HL-60 (cell line): Measurements from ENCODE around the gene MLC1.

ENCODE experiments used
- DNase-seq, 2 experiments: peaks; one replicate each; pipeline ENCODE4 v3.0.0-alpha.2; 2010 to 2020; ENCODE audit warnings: low read depth in 1 of 2, low spot score in 1 of 2
- H3K27ac ChIP-seq: fragments of 250-450 bp; sonication (Bioruptor Pico); replicated peaks from 2 replicates; pipeline ENCODE4 v1.5.1; 2020; ENCODE audit warnings: mild to moderate bottlenecking, moderate library complexity
- H3K27me3 ChIP-seq: fragments of 250-450 bp; sonication (Bioruptor Pico); 2 replicates; pipeline ENCODE4 v1.5.1; 2021; ENCODE audit warnings: mild to moderate bottlenecking, moderate library complexity; ENCODE audit not compliant: insufficient read depth, poor library complexity, severe bottlenecking
- H3K4me3 ChIP-seq: replicated peaks from 2 replicates; pipeline ENCODE4 v1.5.1; 2011; ENCODE audit warnings: mild to moderate bottlenecking, control low read depth, low read length; ENCODE audit not compliant: insufficient read depth
- GABPA ChIP-seq: IDR thresholded peaks from 2 replicates; pipeline ENCODE4 v1.6.1; 2012; ENCODE audit warnings: low read depth
- POLR2AphosphoS5 ChIP-seq: IDR thresholded peaks from 2 replicates; pipeline ENCODE4 v1.6.1; 2012; ENCODE audit warnings: low read depth
- SPI1 ChIP-seq: IDR thresholded peaks from 2 replicates; pipeline ENCODE4 v1.6.1; 2012; ENCODE audit warnings: low read depth, mild to moderate bottlenecking, borderline replicate concordance
- TF ChIP-seq, protein P1 (sequence below): IDR thresholded peaks from 2 replicates; pipeline ENCODE4 v1.6.1; 2012; ENCODE audit warnings: low read depth; ENCODE audit not compliant: insufficient replicate concordance
- TF ChIP-seq, protein P2 (sequence below): IDR thresholded peaks from one replicate; pipeline ENCODE4 v1.5.1; 2011; ENCODE audit warnings: low read length, control low read depth, inconsistent platforms; ENCODE audit not compliant: insufficient read depth

The MLC1 gene

DNA sequence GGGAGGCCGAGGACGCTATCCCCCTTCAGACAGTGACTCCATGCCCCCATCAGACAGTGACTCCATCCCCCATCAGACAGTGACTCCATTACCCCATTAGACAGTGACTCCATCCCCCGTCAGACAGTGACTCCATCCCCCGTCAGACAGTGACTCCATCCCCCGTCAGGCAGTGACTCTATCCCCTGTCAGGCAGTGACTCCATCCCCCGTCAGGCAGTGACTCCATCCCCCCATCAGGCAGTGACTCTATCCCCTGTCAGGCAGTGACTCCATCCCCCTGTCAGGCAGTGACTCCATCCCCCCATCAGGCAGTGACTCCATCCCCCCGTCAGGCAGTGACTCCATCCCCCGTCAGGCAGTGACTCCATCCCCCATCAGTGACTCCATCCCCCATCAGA lies 18.0 kb downstream of the MLC1 start:
- TF ChIP-seq, protein P1, sequence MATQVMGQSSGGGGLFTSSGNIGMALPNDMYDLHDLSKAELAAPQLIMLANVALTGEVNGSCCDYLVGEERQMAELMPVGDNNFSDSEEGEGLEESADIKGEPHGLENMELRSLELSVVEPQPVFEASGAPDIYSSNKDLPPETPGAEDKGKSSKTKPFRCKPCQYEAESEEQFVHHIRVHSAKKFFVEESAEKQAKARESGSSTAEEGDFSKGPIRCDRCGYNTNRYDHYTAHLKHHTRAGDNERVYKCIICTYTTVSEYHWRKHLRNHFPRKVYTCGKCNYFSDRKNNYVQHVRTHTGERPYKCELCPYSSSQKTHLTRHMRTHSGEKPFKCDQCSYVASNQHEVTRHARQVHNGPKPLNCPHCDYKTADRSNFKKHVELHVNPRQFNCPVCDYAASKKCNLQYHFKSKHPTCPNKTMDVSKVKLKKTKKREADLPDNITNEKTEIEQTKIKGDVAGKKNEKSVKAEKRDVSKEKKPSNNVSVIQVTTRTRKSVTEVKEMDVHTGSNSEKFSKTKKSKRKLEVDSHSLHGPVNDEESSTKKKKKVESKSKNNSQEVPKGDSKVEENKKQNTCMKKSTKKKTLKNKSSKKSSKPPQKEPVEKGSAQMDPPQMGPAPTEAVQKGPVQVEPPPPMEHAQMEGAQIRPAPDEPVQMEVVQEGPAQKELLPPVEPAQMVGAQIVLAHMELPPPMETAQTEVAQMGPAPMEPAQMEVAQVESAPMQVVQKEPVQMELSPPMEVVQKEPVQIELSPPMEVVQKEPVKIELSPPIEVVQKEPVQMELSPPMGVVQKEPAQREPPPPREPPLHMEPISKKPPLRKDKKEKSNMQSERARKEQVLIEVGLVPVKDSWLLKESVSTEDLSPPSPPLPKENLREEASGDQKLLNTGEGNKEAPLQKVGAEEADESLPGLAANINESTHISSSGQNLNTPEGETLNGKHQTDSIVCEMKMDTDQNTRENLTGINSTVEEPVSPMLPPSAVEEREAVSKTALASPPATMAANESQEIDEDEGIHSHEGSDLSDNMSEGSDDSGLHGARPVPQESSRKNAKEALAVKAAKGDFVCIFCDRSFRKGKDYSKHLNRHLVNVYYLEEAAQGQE, result no peak
- TF ChIP-seq, protein P2, sequence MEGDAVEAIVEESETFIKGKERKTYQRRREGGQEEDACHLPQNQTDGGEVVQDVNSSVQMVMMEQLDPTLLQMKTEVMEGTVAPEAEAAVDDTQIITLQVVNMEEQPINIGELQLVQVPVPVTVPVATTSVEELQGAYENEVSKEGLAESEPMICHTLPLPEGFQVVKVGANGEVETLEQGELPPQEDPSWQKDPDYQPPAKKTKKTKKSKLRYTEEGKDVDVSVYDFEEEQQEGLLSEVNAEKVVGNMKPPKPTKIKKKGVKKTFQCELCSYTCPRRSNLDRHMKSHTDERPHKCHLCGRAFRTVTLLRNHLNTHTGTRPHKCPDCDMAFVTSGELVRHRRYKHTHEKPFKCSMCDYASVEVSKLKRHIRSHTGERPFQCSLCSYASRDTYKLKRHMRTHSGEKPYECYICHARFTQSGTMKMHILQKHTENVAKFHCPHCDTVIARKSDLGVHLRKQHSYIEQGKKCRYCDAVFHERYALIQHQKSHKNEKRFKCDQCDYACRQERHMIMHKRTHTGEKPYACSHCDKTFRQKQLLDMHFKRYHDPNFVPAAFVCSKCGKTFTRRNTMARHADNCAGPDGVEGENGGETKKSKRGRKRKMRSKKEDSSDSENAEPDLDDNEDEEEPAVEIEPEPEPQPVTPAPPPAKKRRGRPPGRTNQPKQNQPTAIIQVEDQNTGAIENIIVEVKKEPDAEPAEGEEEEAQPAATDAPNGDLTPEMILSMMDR, result no peak
- TF ChIP-seq GABPA, result no peak
- no peak for TF ChIP-seq POLR2AphosphoS5
- TF ChIP-seq SPI1, result no peak
- Histone ChIP-seq H3K27ac (no peak overlapping the region), H3K27me3 (no peaks in the 10 kb centered on the region), H3K4me3 (no peak overlapping the region)
- DNase-seq, result no peak

DNA sequence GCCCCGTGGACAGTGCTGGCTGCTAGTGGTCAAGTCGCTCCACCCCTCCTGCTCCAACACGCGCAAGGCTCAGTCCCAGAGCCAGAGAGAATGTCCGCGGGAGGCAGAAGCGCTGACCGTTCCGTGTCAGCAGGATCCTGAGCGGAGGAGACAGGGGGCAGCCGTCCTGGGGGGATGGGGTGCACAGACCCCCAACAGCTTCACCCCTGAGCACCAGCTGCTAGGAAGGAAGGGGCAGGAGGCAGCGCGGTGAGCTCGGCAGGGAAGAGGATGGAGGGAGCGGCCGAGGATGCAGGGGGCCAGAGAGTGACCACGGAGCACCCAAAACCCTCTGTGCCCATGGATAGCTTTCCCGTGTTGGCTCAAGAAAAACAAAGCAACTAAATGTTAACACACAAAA lies 20.8 kb downstream of the MLC1 start:
- TF ChIP-seq POLR2AphosphoS5, result no peak
- no peak for TF ChIP-seq GABPA
- TF ChIP-seq SPI1, result no peak
- TF ChIP-seq, protein P2, result no peak
- TF ChIP-seq, protein P1, result no peak
- no peak for DNase-seq
- Histone ChIP-seq H3K27ac (no peak overlapping the region), H3K4me3 (no peak overlapping the region), H3K27me3 (no peaks in the 10 kb centered on the region)

DNA sequence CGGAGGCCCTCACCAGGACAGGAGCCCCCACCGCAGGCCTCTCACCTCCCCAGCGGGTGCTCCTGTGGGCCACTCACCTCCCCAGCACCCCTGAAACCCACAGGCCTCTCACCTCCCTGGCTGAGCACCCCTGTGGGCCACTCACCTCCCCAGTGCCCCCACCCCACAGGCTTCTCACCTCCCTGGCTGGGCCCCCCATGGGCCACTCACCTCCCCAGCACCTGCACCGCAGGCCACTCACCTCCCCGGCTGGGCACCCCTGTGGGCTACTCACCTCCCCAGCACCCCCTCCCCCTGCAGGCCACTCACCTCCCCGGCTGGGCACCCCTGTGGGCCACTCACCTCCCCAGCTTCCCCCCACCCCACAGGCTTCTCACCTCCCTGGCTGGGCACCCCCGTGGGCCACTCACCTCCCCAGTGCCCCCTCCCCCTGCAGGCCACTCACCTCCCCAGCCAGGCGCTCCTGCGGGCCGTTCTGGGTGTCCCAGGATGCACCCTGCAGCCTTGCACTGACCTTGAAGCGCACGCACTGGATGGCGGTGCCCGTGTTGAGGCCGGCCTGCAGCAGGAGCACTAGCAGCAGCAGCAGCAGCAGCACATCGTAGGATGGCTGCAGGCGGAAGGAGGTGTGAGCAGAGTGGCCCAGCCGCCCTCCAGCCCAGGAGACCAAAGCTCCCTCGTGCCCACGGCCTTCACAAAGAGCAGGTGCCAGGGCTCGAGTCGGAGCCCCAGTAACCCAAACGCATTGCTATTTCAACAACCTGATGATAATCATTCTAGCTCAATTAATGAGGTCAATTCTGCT lies 21.4 kb downstream of the MLC1 start:
- DNase-seq, result no peak
- Histone ChIP-seq H3K4me3 (no peak overlapping the region), H3K27me3 (peaks cover under 1% of the 10 kb centered on the region), H3K27ac (no peak overlapping the region)
- TF ChIP-seq POLR2AphosphoS5 (no peak), SPI1 (no peak), GABPA (no peak)
- TF ChIP-seq, protein P2, result no peak
- TF ChIP-seq, protein P1, result no peak
